NB4 (cell line): ENCODE data around the gene RERE.

ENCODE experiments used
- CTCF ChIP-seq: IDR thresholded peaks from one replicate; pipeline ENCODE4 v1.5.1; 2012; ENCODE audit warnings: low read depth, low read length
- POLR2A ChIP-seq: IDR thresholded peaks from 2 replicates; pipeline ENCODE4 v1.6.1; 2011; ENCODE audit warnings: mild to moderate bottlenecking; ENCODE audit not compliant: insufficient read length; ENCODE audit errors: extremely low read depth

GRCh38 chr1:8458607-8459006, 358.8 kb downstream of the RERE start:
- TF ChIP-seq CTCF (no peak), POLR2A (no peak)
